Forelimb muscle (tissue), 1 donor: ENCODE results near the gene PRPF6. TPM values are rescaled to one million over a fixed set of nuclear protein-coding genes. Genes with fewer than 3 reads are reported as not detected.
"Not testable (repeated sequence)": the region's sequence is repeated elsewhere in the genome, so short reads cannot be mapped to it uniquely, and the experiment has no call there.

Source experiments
- DNase-seq: peaks from one replicate; pipeline ENCODE4 v3.0.0-alpha.2; 2013; ENCODE audit warnings: low read depth
- polyA plus RNA-seq: library from polyadenylated mRNA; unstranded; fragments of 120-200 nt; gene quantifications from one replicate; pipeline ENCODE4 v1.2.1, GENCODE V29; 2013; ENCODE audit not compliant: insufficient read length

The PRPF6 gene
- polyA plus RNA-seq, 1 donor: 55.3 TPM

DNA sequence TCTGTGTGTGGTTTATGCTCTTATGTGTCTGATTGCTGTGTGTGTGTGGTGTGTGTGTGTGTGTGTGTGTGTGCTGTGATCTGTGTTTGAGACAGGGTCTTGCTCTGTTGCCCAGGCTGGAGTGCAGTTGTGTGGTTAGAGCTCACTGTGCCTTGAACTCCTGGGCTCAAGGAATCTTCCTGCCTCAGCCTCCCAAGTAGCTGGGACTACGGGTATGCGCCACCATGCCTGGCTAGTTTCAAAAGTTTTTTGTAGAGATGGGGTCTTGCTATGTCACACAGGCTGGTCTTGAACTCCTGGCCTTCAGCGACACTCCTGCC, 7.8 kb upstream of the PRPF6 start:
- no peak for DNase-seq

DNA sequence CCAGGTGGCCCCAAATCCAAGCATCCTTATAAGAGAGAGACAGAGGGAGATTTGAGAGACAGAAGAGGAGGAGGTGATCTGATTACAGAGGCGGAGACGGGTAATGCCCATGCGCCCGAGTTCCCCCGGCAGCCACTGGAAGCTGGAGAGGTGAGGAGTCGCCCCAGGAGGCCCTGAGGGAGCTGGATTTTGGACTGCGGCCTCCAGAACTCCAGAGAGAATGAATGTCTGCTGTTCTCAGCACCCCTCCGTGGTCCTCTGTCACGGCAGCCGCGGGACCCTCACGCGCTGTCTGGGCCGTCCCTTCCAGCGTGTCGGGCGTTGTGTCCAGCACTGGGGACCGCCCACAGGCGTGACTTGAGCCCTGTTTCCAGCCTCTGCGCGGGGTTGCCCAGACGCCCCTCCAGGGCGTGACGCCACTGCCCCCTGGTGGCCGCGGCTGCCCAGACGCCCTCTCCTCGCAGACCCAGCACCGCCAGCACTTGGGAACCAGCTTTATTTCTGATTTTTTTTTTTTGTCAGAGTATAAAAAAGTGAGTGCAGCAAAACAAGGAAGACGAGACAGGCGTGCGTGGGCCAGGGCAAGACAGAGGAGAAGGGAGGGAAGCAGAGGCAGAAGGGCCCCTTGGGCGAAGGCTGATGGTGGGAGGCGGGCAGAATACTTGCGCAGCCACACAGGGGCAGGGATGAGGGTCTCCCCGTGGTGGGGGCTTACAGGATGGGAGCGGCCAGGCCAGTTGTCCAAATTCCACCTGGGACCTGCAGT, 7.1 kb upstream of the PRPF6 start:
- peak; percentile 48 for DNase-seq

DNA sequence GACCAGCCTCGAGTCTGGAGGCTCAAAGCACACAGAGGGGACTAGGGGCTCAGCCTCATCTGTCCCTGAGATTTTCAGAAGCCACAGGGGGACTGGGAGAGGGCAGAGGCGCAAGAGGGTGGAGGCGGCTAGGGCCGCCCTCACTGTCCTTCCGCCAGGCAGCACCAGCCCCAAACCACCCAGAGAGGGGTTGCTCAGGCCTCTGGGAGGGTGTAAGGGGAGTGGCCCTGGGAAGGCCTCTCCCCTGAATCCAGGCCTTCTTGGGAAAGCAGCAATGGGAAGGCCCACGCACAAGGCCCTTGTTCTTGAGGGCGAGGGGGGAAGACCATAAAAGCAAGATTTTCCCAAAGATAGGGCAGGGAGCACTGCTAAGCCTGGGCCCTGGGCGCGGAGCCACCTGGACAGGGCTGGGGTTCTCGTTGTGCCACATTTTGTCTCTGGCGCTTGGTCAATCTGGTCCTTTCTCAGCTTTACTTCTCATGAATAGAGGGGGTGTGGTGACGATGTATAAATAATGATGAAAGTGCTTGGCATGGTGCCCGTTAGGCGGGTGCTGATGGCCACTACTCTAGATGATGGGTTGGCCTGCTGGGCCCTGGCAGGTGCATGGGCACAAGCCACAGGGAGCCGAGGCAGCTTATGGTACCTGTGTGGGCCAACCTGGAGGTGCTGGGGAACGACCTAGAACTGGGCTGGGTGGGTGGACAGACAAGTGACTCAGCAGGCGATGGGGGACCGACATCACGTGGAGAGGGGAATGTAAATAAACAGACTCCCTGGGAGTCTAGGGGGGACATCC, 6.3 kb upstream of the PRPF6 start:
- no peak for DNase-seq

DNA sequence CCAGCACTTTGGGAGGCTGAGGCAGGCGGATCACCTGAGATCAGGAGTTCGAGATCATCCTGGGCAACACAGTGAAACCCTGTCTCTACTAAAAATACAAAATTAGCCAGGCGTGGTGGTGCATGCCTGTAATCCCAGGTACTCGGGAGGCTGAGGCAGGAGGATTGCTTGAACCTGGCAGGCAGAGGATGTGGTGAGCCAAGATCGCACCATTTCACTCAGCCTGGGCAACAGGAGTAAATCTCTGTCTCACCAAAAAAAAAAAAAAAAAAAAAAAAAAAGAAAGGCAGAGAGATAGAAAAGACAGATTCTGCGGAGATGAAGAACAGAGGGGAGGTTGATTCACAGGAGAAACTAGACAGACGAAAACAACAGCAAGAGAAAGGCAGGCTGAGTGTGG, 4.4 kb upstream of the PRPF6 start:
- not testable (repeated sequence) for DNase-seq

DNA sequence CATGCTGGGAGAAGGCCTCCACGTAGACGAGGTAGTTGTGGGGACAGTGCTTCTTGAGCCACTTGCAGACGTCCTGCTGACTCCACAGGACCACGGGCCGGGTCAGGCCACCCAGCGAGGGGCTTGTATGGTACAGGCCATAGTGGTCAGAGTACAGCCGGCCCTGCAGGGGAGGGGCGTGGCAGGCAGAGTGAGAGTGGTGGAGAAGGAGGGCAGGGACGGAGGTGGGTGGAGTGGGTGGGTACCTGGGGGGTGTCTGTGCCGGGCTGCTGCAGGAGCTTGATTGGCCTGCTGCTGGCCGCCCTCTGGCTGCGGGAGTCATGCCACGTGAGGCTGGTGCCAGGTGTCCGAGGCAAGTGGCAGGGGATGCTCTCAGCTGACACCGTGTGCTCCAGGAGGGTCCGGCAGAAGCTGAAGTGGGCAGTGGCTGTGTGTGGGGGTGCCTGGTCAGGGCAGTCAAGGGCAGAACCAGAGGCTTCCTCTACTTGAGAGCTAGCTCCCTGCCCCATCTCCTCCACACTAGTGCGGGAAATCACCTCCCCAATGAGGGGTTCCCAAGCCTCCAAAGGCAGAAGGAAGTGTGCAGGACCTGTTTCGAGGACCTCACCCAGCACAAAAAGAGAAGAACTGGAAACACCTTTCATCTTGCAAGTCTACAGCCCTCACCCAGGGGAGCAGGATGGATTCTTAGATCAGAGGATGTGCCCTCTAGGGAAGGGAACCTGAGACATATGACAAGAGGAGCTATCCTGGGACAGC, 3.8 kb upstream of the PRPF6 start:
- DNase-seq: no peak

DNA sequence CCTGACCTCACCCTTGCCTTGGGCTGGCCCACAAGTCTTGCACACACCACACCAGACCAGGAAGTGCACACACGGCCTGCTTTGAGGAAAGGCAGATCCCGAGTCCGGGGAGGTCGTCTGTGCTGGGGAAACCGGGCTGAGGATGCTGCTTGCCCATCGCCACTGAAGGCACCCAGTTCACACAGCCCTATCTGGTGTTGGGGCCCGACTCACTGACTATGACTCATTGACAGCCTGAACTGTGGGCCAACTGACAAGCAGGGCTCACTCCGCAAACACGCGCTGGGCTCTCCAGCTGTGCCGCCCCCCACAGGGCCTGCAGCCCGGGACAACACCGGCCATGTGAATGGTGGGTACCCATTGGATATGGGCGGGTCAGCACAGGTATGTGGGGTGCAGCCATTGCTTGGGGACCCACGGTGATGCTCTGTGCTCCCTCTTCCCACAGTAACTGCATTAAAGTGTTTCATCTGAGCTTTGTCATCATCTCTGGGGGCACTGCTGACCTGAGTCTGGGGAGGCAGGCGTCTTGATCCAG, 3.1 kb upstream of the PRPF6 start:
- no peak for DNase-seq

DNA sequence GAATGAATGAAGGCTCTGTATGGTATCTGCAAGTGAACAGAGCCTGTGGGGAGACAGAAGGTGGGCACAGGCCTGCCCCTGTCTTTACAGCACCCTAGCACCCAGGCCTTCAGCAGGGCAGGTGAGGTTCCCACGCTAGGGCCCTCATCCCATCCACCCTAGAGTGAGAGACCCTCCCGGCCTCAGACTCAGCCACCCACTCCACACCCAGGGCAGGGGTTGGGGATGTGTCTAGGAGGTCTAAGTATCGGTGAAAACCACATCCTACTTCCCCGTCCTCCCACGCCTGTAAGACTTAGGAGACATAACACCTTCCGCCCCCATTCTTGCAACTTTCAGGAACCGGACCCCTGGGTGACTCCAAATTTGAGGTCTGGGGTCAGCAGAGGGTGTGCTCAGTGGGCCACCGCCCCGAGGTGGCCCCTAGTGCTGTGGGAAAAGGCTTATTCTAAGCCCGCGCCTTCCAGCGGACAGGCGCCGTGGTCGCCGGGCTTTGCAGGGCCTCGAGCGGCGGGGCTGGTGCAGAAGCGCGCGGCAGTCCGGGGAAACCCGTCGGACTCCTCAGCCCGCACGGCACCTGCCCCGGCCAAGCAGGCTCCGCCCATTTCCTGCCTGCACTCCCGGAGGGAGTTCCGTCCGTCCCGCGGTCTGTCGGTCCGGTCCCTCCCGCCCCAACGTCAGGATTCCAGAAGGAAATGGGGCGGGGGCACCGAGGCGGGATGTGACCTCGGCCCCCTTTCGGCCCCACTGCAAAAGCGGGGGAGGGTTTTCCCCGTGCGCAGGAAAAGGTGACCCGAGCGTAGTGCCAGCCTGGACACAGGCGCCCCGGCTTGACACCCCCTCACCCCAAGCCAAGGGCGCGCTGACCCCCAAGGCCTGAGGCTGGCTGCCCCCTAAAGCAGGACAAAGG, 2.4 kb upstream of the PRPF6 start:
- DNase-seq: no peak

DNA sequence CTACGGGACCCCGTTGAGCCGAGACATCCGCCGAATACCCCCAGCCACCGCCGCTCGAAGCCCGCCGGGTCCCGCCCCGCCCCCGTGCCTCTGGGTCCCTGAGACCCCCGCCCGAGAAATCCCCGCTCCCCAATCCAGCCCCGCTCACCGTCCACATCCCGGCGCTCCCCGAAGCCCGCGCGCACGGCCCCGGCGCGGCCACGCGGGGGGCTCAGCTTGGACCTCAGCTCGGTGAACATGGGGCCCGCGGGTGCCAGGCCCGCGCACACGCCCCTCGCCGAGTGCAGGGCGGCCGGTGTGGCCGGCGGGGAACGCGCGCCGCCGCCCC, 1.7 kb upstream of the PRPF6 start:
- no peak for DNase-seq

DNA sequence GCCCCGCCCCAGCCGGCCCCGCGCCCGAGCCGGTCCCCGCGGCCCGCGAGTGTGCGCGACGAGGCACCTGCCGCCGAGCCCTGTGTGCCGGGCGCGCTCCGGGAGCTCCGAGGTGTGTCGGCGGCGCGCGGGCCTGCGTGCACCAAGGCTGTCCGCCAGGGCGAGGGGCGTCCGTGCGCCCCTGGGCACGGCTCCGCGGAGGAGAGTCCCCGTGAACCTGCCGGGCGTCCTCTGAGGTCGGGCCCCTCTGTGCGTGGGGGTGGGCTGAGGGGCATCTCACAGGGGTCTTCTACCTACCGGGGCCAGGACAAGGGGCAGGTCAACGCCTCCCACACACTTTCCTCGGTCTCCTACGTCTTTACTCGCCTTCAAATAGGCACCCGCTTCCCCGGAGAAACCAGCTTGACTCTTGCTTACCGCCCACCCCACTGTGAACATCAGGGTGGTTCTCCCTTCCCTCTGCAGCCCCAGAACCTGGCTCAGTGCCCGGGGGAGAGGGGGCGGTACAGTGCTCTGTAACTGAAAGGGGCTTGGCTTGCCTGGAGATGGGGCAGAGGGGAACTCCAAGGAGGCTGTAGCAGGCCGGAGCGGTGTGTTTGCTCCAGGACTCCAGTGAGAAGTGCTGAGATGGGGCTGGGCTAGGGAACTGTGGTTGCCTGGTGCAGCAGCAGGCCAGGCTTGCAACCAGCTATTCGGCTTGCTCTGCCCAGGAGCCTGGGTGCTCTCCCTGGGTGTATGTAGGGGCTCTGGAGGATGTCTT, 1.2 kb upstream of the PRPF6 start, which contains the start of gene SAMD10:
Gene SAMD10, minus strand, starts transcription at position 86 of the 760 bp plus-strand sequence. CDS start 175 bp downstream, outside the sequence.
- no peak for DNase-seq

DNA sequence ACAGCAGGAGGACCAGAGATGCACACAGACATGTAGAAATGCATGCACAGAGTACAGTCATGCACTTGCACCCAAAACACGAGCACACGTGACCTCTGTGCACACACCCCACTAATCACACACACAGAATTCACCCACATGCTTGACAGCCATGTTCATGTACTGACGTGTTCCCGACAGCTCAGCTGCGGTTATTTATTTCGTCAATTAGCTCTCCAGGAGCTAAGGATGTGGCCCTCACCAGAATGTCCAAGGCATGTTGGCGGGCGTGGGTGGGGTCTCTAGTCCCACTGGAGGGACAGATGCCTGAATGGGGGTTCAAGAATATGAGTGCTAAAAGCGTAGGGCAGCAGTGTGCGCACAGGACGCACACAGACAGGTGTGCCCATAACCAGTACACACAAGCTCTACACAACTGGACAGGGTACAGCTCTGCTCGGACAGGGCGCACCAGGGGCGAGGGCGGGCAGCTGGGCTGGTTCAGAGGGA, 571 bp upstream of the PRPF6 start:
- DNase-seq: no peak

DNA sequence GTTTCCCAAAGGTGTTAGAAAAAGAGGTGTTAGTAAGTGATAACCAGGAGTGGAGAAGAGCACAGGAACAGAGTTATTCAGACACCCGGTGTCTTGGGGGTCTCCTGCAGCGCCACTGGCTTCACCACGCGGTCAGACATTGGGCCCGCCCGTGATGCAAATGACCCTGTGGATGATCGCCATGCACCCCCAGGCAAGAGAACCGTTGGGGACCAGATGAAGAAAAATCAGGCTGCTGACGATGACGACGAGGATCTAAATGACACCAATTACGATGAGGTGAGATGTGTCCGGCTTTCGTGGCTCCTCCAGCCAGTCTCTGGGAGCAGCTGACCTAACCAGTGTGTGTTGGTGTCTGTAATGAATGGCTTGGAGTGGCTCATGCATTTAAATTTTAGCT, 2.0 kb downstream of the PRPF6 start:
- no peak for DNase-seq

DNA sequence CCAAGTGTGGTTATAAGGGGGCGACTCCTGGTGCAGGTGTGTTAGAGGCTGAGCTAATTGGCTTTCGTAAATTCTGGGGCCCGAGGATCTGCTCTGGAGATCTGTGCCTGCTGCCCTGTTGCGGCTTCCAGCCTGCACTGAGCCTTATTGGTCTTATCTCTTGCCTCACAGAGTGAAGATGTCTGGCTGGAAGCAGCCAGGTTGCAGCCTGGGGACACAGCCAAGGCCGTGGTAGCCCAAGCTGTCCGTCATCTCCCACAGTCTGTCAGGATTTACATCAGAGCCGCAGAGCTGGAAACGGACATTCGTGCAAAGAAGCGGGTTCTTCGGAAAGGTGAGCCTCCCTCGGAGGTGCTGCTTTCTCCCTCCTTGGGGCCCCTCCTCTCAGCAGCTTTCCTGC, 20.0 kb downstream of the PRPF6 start:
- DNase-seq: no peak

DNA sequence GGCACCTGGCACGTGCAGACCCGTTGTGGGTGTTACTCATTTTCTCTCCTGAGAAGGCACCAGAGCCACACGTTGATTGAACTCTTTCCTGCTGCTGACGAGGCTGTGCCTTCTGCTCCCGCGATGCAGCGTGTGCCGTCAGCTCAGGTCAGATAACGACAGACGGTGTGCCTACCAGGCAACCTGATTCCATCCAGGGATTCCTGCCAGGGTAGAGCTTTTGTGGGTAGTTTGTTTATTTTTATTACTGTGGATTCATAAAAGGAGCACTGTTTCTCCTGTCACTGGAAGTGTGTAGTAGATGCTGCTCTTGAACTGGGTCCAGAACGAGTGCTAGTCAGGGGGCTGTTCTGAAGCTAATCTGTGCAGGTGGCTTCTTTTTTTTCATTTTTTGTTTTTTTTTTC, 20.7 kb downstream of the PRPF6 start:
- no peak for DNase-seq

DNA sequence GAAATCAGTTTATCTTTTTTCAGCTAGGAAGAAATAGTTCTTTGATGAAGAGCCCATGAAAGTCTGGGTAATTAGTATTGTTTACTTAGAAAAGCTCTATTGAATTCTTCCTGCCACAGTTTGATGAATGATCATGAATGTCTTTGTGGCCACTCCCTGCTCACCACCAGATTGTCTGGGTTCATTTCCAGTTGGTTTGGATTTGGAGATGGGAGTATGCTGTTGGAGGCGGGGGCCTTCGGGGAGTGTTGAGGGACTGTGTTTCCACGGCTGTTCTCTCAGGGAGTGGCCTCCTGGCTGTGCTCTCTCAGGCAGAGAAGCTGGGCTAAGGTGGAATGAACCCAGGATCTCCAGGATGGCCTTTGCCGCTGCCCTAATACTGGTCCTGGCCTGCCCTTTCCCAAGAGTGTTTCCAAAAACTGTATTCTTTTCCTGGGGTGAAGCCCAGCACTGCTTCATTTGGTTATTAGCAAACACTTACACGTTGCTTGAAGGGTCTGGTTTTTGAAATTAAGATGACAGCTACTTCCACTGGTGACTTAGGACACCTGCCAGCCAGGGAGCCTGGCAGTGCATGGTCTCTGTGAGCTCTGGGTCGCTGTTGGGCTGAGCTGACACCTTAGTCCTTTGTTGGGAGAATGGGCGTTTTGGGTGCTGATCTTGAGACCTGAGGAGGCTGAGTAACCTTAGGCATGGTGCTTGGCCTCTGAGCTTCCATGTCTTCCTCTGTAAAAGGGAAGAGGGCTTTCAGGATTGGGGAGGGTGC, 23.2 kb downstream of the PRPF6 start:
- DNase-seq: no peak

DNA sequence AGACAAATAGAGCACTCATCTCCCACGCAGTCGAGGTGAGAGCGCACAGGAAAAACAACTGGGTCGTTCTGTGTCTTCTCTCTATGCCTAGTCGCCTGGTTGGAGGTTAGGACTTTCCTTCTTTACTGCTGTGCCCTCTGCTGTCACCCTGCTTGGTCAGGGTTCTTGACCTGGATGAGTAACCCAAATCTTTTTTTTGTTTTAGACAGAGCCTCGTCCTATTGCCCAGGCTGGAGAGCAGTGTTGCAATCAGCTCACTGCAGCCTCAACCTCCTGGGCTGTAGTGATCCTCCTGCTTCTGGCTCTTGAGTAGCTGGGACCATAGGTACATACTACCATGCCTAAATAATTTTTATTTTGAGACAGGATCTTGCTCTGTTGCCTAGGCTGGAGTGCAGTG, 24.5 kb downstream of the PRPF6 start:
- no peak for DNase-seq

DNA sequence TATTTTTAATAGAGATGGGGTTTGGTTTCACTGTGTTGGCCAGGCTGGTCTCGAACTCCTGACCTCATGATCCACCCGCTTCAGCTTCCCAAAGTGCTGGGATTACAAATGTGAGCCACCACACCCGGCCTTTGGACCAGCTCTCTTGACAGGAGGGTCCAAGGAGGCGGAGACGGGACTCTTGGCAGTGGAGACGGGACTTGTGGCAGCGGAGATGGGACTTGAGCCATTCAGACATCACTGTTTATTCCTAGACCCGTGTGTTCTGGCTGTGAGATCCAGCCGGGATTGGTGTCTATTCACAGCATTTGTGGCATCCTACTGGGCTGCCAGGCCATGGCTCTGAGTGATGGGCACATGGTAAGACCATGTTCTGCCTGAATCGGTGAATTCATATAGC, 25.6 kb downstream of the PRPF6 start:
- DNase-seq: no peak

DNA sequence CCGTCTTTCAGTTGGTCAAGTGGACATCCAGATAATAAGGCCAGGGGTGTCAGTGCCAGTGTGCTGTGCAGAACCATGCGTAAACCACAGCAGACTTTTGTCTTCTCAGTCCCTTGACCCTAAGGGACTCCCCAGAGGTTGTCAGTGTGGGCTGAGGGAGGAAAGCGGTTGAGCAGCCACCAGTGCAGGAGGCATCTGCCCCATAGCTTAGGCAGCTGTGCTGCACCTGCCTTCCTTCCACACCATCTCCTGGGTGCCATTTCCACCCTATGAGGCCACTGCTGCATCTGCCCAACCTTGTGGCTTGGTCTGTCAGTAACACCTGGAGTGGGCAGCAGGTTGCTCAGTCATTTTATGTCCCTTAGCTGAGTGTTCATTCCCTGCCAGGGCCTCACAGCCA, 26.0 kb downstream of the PRPF6 start:
- no peak for DNase-seq

DNA sequence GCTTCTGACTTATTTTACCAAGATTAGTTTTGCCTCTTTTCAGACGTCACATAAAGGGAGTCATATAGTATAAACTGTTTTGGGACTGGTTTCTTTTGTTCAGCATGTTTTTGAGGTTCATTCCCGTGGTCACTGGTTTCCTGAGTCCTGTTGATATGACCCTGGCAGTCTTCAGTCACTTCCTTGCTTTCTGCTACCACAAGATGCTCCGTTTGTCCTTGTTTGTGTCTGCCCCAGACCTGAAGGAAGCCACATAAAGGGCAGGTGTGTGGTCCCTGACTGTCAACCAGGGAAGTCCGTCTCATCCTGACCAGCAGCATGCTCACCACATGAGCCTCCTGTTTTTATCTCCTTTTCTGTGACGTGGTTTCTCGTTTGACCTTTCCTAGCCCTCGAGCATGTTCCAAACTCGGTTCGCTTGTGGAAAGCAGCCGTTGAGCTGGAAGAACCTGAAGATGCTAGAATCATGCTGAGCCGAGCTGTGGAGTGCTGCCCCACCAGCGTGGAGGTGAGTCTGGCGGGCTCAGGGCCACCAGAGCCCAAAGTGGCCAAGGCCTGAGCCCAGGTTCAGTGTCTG, 29.0 kb downstream of the PRPF6 start:
- no peak for DNase-seq

DNA sequence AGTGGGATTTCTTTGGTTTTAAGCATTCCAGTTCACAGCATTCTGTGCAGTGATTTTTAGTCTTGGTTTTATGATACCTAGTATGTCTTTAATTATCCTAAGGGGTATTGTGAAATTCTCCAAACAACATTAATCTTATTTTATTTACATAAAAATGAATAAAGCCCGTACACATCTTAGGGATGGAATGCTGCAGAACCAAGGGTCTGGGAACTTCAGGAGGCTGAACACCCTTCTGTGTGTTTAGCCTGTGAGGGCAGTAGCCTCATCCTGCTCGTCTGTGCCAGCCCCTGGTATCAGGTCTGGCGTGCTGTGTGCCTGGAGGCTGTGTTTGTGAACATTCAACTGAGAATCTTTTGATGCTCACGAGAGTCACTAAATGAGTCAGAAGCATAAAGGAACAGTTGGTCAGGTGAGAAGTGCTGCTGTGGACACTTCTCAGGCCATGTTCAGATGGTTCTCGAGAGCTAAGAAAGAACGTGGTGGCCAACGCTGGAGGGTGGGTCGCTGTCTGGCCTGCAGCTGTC, 29.8 kb downstream of the PRPF6 start:
- DNase-seq: no peak
